ENCODE results near the gene PALMD.

The PALMD gene

DNA sequence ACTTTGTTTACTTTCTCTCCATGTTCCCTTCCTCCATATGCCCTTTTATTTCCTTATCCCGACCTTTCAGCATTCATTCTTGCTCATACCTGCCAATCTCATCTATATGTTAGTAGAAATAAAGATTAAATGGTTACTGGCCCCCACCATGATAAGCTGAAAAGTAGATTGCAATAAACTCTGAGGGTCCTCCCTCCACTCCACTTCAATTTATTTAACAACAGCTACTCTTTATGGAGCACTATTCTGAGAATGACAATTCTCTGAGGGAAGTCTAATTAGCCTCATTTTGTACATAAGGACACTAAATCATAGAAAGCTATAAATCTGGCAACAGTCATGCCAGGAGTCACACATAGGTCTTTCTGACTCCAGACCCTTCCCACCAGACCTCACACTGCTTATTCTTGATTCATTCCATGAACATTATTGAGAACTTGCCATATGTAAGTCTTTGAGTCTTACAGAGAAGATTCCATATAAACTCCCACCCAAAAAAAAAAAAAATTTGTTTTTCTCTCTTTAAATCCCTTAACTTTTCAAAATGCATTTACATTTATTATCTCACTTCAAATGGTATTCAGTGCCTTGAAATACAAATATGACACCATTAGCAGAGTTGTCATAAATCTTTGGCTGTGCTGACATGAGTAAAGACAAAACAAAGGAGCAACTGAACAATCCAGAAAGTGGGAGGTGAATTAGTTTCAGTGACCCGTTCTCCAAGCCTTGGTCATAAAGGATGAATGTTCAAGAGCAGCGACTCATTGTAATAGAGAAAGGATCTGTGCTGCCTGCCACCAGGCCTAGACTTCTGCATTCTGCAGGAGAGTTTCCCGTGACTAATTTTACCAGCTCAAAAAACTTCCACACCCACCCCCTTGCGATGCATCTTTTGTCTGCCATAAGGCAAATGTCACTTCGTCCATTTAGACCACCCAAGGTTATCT lies 28.5 kb downstream of the PALMD start:
- in situ Hi-C loops (cut with HindIII; ENCODE audit: low sequenced_read_pairs) = no loop called here
- H3K4me3 ChIP-seq (ENCODE audit: low read depth, low read length) = no peak overlapping the region
- DNase-seq (ENCODE audit: low read depth, low spot score) = no peak
- TF ChIP-seq, protein P1, sequence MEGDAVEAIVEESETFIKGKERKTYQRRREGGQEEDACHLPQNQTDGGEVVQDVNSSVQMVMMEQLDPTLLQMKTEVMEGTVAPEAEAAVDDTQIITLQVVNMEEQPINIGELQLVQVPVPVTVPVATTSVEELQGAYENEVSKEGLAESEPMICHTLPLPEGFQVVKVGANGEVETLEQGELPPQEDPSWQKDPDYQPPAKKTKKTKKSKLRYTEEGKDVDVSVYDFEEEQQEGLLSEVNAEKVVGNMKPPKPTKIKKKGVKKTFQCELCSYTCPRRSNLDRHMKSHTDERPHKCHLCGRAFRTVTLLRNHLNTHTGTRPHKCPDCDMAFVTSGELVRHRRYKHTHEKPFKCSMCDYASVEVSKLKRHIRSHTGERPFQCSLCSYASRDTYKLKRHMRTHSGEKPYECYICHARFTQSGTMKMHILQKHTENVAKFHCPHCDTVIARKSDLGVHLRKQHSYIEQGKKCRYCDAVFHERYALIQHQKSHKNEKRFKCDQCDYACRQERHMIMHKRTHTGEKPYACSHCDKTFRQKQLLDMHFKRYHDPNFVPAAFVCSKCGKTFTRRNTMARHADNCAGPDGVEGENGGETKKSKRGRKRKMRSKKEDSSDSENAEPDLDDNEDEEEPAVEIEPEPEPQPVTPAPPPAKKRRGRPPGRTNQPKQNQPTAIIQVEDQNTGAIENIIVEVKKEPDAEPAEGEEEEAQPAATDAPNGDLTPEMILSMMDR (IDR thresholded peaks at IDR 0.05; ENCODE audit: low read depth, low read length) = no peak

DNA sequence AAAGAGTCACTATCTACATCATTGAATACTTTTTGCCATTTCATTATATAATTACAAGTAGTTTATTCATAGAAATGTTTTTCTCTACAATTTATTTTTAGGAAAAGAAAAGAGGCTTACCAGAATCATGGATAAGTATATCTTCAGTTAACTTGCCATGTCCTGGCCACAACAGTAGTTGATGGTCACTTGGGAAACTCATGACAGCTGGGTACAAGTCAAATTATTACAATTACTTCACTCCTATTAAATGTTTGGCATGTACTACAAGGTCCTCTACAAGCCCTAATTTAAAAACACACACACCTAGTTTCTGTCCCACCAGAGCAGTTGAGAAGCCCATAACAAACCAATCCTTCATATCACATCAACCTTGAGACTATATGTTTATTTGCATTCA lies 29.4 kb downstream of the PALMD start:
- no peak overlapping the region for H3K4me3 ChIP-seq (ENCODE audit: low read depth, low read length)
- TF ChIP-seq, protein P1 (IDR thresholded peaks at IDR 0.05; ENCODE audit: low read depth, low read length) = no peak
- in situ Hi-C loops (cut with HindIII; ENCODE audit: low sequenced_read_pairs) = no loop called here
- no peak for DNase-seq (ENCODE audit: low read depth, low spot score)

DNA sequence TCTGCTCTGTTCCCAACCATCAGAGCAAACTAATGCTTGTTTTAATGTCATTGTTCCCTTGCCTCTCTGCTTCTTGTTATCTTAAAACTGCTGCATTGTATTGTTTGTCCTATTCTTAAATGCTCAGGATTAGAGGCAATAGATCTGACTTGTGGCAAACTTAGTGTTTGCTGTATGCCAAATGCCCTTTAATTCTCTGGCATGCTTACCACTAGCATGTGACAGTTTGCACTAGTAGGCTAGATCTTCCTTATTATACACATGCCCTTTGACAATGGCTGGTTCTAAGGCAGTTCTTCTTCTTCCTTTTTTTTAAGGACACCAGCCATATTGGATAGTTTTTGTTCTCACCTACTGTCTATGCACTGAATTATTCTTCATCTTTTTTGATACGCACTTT lies 30.1 kb downstream of the PALMD start:
- in situ Hi-C loops (cut with HindIII; ENCODE audit: low sequenced_read_pairs) = no loop called here
- no peak overlapping the region for H3K4me3 ChIP-seq (ENCODE audit: low read depth, low read length)
- DNase-seq (ENCODE audit: low read depth, low spot score) = no peak
- TF ChIP-seq, protein P1 (IDR thresholded peaks at IDR 0.05; ENCODE audit: low read depth, low read length) = no peak

DNA sequence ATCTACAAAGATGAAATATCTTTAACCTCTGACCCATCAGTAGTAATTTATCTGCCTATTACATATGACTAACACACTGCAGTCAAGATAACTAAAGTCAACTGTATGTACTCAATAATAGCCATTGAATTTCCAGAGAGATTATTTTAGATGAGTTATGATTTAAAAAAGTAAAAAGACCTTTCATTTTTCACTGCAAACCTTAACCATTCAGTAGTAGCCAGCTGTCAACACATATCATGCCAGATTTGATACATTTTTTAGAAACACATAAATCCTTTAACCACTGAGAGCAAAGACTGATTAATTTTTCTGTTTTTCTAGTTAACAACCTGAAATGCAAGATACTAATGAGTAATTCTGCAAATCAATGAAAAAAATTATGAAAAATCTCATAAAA lies 31.0 kb downstream of the PALMD start:
- TF ChIP-seq, protein P1 (IDR thresholded peaks at IDR 0.05; ENCODE audit: low read depth, low read length) = no peak
- H3K4me3 ChIP-seq (ENCODE audit: low read depth, low read length) = no peak overlapping the region
- DNase-seq (ENCODE audit: low read depth, low spot score) = no peak
- in situ Hi-C loops (cut with HindIII; ENCODE audit: low sequenced_read_pairs) = no loop called here

DNA sequence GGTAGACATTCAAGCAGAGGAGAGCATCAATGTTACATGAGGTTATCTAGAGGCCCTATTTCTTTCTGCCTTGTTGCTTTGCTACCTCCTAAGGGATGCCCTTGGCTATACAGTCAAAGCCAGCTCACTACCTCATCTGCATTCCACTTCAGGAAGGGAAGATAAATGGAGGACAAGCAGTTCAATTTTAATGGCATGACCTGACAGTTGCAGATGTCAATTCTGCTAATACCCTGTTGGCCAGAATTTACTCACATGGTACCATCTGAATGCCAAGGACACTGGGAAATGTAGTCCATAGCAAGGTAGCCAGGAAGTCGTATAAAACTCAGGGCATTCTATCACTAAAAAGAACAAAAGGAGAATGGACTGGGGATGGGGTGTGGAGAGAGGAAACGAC lies 31.5 kb downstream of the PALMD start:
- in situ Hi-C loops (cut with HindIII; ENCODE audit: low sequenced_read_pairs) = no loop called here
- H3K4me3 ChIP-seq (ENCODE audit: low read depth, low read length) = no peak overlapping the region
- TF ChIP-seq, protein P1 (IDR thresholded peaks at IDR 0.05; ENCODE audit: low read depth, low read length) = no peak
- no peak for DNase-seq (ENCODE audit: low read depth, low spot score)

DNA sequence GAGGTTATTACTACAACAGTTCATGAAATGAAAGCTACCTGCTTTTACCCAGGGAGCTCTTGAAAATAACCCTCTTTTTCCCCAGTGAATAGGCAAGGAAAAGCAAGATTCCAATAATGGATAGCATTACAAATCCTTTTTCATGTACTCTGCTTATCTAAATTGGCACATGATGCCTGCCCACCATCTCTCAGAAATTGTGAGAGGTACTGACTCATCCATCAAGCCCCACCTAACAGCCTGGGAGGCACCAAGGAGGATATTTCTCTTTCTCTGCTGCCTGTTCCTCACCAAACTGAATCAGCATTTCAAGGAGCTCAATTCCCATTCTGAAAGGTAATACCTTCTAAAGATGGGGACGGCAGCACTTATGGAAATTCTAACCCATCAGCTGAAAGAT lies 34.4 kb downstream of the PALMD start:
- H3K4me3 ChIP-seq (ENCODE audit: low read depth, low read length) = no peak overlapping the region
- TF ChIP-seq, protein P1 (IDR thresholded peaks at IDR 0.05; ENCODE audit: low read depth, low read length) = no peak
- in situ Hi-C loops (cut with HindIII; ENCODE audit: low sequenced_read_pairs) = no loop called here
- DNase-seq (ENCODE audit: low read depth, low spot score) = no peak
